ENCODE results near the gene CAPN8.
A peak's percentile ranks its signal among the peaks of the same experiment; 100 is the strongest.

The CAPN8 gene

GRCh38 chr1:223609977-223610376 lies 55.5 kb downstream of the CAPN8 start:
- DNase-seq, result no peak

GRCh38 chr1:223609066-223609465 lies 56.4 kb downstream of the CAPN8 start:
- DNase-seq, result no peak

GRCh38 chr1:223558512-223558911 lies 107.0 kb downstream of the CAPN8 start:
- DNase-seq, result no peak

- no peak for DNase-seq
These were observed 108.4 kb downstream of the CAPN8 start for GRCh38 chr1:223557130-223557475.

- DNase-seq, result peak; percentile 52
These were observed 108.9 kb downstream of the CAPN8 start for GRCh38 chr1:223556414-223557129.

GRCh38 chr1:223553957-223554356 lies 111.5 kb downstream of the CAPN8 start:
- DNase-seq, result no peak

- DNase-seq, result no peak
These were observed 113.9 kb downstream of the CAPN8 start for GRCh38 chr1:223551610-223552009.

GRCh38 chr1:223549740-223550139 lies 115.8 kb downstream of the CAPN8 start:
- DNase-seq, result no peak

- no peak for DNase-seq
These were observed 118.0 kb downstream of the CAPN8 start for GRCh38 chr1:223547316-223548114.

- DNase-seq, result no peak
These were observed 120.2 kb downstream of the CAPN8 start for GRCh38 chr1:223545343-223545742.

- no peak for DNase-seq
These were observed 121.9 kb downstream of the CAPN8 start for GRCh38 chr1:223543560-223543959.

GRCh38 chr1:223542831-223543230 lies 122.7 kb downstream of the CAPN8 start:
- DNase-seq, result no peak

- DNase-seq, result no peak
These were observed 124.9 kb downstream of the CAPN8 start for GRCh38 chr1:223540485-223541106.

GRCh38 chr1:223539750-223540149 lies 125.8 kb downstream of the CAPN8 start:
- DNase-seq, result no peak

GRCh38 chr1:223538981-223539380 lies 126.5 kb downstream of the CAPN8 start:
- no peak for DNase-seq

GRCh38 chr1:223535319-223535718 lies 130.2 kb downstream of the CAPN8 start:
- no peak for DNase-seq

- no peak for DNase-seq
These were observed 130.8 kb downstream of the CAPN8 start for GRCh38 chr1:223534677-223535076.

GRCh38 chr1:223533708-223534107 lies 131.8 kb downstream of the CAPN8 start:
- DNase-seq, result no peak

GRCh38 chr1:223531742-223532341 lies 133.7 kb downstream of the CAPN8 start:
- DNase-seq, result peak; percentile 14

- no peak for DNase-seq
These were observed 139.5 kb downstream of the CAPN8 start for GRCh38 chr1:223525957-223526356.

GRCh38 chr1:223525546-223525945 lies 140.0 kb downstream of the CAPN8 start:
- DNase-seq, result no peak

- DNase-seq, result no peak
These were observed 140.5 kb downstream of the CAPN8 start for GRCh38 chr1:223524930-223525451.

GRCh38 chr1:223521150-223521549 lies 144.4 kb downstream of the CAPN8 start:
- no peak for DNase-seq
